ENCODE data around the gene PRELID3B. TPM values are rescaled to one million over a fixed set of nuclear protein-coding genes. Genes with fewer than 3 reads are reported as not detected.

The PRELID3B gene
- total and polyA plus RNA-seq, 2 of the 8 experiments (the other 6 are each of a cell fraction or from before 2014, with no cell fraction given), result 8.1 to 50.5 TPM

GRCh38 chr20:59077705-59078104 lies 35.1 kb upstream of the PRELID3B start:
- Histone ChIP-seq H3K36me3 (ENCODE audit: control insufficient read depth in 2 of 4, insufficient read depth in 4 of 4, low read length in 3 of 4) (no peaks in the 10 kb centered on the region), H3K18ac (ENCODE audit: extremely low read depth, low read length) (no peak overlapping the region), H4K91ac (replicated peaks; ENCODE audit: insufficient read length, low read length) (no peak overlapping the region), H3K4me2 (ENCODE audit: insufficient read depth in 1 of 2, low read depth in 2 of 2, low read length in 2 of 2) (no peak overlapping the region), H3K14ac (ENCODE audit: insufficient read length) (no peak overlapping the region), H3K9ac (replicated peaks in 1 of 4; ENCODE audit: extremely low read depth in 1 of 4, low read depth in 3 of 4, low read length in 3 of 4) (no peak overlapping the region), H3K79me1 (ENCODE audit: low read depth, low read length) (no peaks in the 10 kb centered on the region), H4K8ac (ENCODE audit: extremely low read depth, insufficient read depth, low read length) (no peak overlapping the region), H2BK120ac (replicated peaks; ENCODE audit: low read depth, low read length) (no peak overlapping the region), H3K23me2 (ENCODE audit: low read depth, low read length) (0 out of 2 replicates have a peak, but pooled peaks cover 2% of the 10 kb centered on the region), H3K27me3 (replicated peaks in 1 of 4; ENCODE audit: control insufficient read depth in 3 of 4, extremely low read depth in 1 of 4, insufficient read depth in 3 of 4, low read length in 3 of 4) (no peaks in the 10 kb centered on the region; a peak in 2 of 7 replicates), H3K27ac (ENCODE audit: low read depth, low read length) (no peak overlapping the region), H2BK15ac (ENCODE audit: low read length) (no peak overlapping the region), H3K4me3 (ENCODE audit: extremely low read depth in 1 of 4, insufficient read depth in 2 of 4, low read depth in 3 of 4, low read length in 4 of 4) (no peak overlapping the region), H2BK20ac (ENCODE audit: low read length) (no peak overlapping the region), H2BK12ac (ENCODE audit: low read depth, low read length) (no peak overlapping the region), H4K5ac (ENCODE audit: insufficient read length, low read depth, low read length) (no peak overlapping the region), H3K9me3 (ENCODE audit: insufficient read depth in 2 of 2, low read depth in 1 of 2, low read length in 1 of 2) (no peaks in the 10 kb centered on the region), H3K79me2 (ENCODE audit: control insufficient read depth in 1 of 2, insufficient read depth in 2 of 2, low read length in 2 of 2) (no peaks in the 10 kb centered on the region), H2AK5ac (ENCODE audit: low read depth, low read length) (no peak overlapping the region), H3K4ac (replicated peaks; ENCODE audit: insufficient read length, low read depth, low read length) (no peak overlapping the region), H3K56ac (replicated peaks; ENCODE audit: insufficient read length, low read depth, low read length) (no peak overlapping the region), H3K23ac (ENCODE audit: insufficient read length) (no peak overlapping the region), H2BK5ac (ENCODE audit: low read depth, low read length) (no peak overlapping the region), H2AFZ (ENCODE audit: low read length) (no peak overlapping the region), H4K20me1 (replicated peaks in 1 of 2; ENCODE audit: control insufficient read depth in 1 of 2, insufficient read depth in 2 of 2, low read length in 2 of 2) (no peaks in the 10 kb centered on the region), H3K4me1 (replicated peaks in 1 of 4; ENCODE audit: control insufficient read depth in 3 of 4, insufficient read depth in 4 of 4, low read length in 3 of 4) (no peaks in the 10 kb centered on the region)
- POLR2A ChIA-PET (ENCODE audit: partially characterized antibody), result no interaction called here
- FAIRE-seq (no peak), DNase-seq (ENCODE audit: low read depth in 1 of 2, low spot score in 2 of 2) (no peak)
- WGBS, 2 experiments (ENCODE audit: extremely low coverage in 1 of 2, insufficient coverage in 1 of 2, insufficient read length in 1 of 2, insufficient replicate concordance in 2 of 2, low coverage in 1 of 2, low lambda C conversion rate in 2 of 2, missing lambda C conversion rate in 1 of 2), result 77% methylated on average over 1 of the region's 1 CpG; no CpG with 5 or more reads in 1 of the 2 experiments
- CTCF ChIA-PET (ENCODE audit: partially characterized antibody), result no interaction called here
- TF ChIP-seq GABPA (IDR thresholded peaks at IDR 0.05; ENCODE audit: borderline replicate concordance, insufficient read depth, low read length), result no peak
- no peak for TF ChIP-seq HDAC6 (IDR thresholded peaks at IDR 0.05; ENCODE audit: low read depth, low read length)
- no peak for TF ChIP-seq POLR2AphosphoS5 (IDR thresholded peaks at IDR 0.05; ENCODE audit: low read depth, low read length)
- no peak for TF ChIP-seq MAX (IDR thresholded peaks at IDR 0.05)
